ENCODE data around the gene SLC2A6.
A peak's percentile ranks its signal among the peaks of the same experiment; 100 is the strongest.

Gene SLC2A6, protein sequence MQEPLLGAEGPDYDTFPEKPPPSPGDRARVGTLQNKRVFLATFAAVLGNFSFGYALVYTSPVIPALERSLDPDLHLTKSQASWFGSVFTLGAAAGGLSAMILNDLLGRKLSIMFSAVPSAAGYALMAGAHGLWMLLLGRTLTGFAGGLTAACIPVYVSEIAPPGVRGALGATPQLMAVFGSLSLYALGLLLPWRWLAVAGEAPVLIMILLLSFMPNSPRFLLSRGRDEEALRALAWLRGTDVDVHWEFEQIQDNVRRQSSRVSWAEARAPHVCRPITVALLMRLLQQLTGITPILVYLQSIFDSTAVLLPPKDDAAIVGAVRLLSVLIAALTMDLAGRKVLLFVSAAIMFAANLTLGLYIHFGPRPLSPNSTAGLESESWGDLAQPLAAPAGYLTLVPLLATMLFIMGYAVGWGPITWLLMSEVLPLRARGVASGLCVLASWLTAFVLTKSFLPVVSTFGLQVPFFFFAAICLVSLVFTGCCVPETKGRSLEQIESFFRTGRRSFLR

DNA sequence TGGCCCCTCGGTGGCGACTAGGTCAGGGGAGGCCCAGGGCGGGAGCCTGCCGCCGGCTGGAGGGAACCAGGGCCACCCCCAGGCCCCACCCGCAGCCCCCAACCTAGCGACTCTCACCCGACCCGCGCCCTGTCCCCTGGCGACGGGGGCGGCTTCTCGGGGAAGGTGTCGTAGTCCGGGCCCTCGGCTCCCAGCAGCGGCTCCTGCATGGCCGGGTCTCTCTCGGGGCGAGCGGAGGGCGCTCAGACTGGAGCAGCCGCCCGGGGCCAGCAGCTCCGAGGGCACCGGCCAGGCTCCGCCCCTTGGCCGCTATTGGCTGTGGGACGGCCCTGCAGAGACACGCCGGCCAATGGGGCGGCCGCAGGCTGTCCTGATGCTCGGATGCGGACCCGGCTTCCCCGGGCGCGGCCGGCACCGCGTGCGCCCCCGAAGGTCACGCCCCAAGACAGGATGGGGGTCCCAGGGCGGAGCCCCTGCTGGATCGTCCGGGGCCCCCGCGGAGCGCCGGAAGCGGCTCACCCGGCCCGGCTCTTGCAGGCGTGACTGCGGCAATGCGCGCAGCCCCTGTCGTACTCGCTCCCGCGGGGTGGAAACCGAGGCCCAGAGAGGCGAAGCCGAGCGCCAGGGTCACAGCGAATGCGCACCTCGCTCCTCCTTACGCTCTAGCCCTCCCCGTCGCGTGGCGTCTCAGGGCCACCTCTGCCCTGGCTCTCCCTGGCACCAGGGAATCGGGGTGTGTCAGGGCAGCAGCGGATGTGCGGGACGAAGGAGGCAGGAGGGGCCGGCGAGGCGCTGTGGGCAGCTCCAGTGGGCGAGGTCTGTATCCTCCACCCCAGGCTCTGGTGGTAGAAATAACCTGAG is at the start of gene SLC2A6:
Gene SLC2A6, minus strand, starts transcription at position 249 of the 861 bp plus-strand sequence. Its CDS starts 40 bp downstream, at position 209.
- peak; percentile 59 for DNase-seq (ENCODE audit: low read depth)

DNA sequence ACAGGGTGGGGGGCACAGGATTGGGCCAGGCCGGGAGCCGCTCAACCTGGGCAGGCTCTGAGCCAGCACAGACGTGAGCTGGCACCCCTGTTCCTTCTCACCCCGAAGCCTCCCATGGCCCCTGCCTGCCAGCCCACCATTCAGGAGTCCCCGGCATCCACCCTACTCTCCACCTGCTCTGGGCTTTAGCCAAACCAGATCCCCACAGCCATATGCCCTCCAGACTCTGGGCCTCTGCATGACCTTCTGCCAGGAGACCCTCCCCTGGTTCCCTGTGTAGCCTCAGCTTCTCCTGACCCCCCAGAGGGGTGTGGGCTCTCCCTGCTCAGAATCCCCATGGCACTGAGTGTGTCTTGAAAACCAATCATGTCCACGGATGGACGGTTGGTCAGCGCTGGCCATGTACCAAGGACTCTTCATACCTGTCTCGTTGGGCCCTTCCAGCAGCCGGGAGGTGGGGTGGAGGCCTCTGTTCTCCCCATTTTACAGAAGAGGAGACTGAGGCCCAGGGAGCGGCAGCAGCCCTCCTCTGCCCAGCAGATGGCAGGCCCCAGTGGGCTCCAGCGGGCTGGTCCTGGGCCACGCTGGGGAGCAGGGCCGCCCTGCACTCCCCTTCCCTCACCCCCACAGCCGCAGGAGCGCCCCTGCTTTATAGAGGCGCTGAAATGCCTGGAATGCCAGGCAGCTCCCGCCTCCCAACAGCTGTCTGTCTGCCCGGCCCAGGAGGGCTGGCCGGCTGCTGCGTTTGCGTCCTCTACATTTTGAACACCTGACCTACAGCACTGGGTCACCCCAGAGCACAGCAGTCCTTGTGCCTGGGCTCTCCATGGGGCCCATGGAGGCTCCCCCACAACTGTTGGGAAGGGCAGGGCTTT is 49.3 kb upstream of the SLC2A6 start:
- DNase-seq (ENCODE audit: low read depth): no peak

DNA sequence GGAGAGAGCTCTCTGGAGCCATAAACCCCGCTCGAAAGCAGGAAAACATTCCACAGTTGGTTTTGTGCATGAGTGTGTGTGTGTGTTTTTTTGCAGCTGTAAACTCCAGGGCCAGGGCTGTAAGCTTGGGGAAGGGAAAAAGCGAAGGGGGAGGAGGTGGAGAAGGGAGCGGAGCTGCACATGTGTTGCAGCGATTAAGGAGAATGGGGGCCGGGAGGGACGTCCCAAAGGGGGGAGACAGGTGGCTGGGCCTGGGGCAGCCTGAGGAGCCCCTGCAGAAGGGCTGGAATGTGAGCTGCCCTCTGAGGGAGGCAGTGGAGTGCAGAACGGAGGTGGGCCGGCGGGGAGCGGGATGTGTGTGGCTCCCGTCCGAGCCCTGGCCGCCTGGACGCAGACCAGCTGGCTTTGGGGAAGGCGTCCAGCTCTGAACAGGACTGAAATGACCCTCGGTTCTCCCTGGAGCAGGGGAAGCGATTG is 48.6 kb upstream of the SLC2A6 start:
- peak; percentile 33 for DNase-seq (ENCODE audit: low read depth)

DNA sequence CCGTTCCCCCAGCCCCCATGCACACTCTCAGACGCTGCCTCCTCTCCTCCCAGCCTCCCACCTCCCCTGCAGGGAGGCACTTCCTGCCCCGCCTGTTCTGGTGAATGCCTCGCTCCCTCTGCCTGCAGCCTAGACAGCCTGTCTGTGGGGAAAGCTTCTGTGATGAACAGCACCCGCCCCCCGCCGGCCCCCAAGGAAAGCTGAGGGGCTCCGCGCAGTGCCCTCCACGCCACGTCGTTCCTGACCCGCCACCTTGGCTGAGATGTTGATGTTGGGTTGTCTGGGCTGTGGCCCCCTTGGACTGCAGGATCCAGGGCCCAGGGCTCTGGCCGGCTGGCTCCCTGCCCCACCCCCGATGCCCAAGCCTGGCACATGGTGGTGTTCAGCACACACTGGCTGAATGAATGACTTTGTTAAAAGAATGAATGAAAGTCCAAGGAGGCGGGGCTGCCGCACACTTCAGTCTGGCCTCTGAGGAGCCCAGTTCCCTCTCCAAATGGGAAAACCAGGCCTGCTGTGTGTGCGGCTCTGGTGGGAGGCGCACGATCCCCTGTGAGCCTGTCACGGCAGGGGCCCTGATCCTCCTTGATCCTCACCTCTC is 47.9 kb upstream of the SLC2A6 start:
- no peak for DNase-seq (ENCODE audit: low read depth)

DNA sequence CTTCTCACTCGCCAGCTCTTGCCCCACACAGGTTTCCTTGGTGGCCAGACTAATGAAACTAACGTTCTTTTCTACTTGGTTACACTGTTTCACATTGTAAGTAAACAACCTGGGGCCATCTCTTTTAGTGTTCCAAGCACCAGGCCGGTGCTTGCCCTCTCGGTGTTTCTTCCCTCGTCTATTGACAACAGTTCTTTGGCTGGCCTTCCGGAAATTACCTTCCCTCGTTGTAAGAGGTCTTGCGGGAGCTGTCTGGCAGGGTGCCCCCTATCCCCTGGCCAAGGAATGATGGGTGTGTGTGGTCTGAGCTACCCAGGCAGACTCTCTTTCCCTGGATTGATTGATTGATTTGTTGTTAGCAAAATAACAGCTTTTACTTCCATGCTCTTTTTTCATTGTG is 46.8 kb upstream of the SLC2A6 start:
- DNase-seq (ENCODE audit: low read depth): no peak

DNA sequence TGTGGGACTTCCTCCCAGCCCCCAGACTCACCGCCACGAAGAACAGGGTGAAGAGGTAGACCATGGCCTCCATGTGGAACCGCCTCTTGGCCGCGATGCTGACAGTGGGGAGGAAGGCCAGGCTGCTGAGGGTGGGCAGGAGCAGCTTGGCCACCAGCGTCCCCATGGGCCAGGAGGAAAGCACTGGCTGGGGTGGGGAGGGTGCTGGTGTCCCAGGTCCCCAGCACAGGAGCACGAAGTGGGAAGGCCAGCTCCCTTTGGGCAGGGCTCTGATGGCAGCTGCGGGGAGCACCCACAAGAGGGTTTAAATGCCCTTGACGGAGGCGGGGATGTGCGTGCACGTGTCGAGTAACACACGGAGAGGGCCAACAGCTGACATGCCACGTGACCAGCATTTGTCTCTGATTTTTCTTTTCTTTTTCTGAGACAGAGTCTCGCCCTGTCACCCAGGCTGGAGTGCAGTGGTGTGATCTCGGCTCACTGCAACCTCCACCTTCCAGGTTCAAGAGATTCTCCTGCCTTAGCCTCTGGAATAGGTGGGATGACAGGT is 45.9 kb upstream of the SLC2A6 start, which contains the start of gene MYMK:
Gene MYMK, minus strand, starts transcription at position 281 of the 550 bp plus-strand sequence. Its CDS starts 115 bp downstream, at position 166.
- no peak for DNase-seq (ENCODE audit: low read depth)

DNA sequence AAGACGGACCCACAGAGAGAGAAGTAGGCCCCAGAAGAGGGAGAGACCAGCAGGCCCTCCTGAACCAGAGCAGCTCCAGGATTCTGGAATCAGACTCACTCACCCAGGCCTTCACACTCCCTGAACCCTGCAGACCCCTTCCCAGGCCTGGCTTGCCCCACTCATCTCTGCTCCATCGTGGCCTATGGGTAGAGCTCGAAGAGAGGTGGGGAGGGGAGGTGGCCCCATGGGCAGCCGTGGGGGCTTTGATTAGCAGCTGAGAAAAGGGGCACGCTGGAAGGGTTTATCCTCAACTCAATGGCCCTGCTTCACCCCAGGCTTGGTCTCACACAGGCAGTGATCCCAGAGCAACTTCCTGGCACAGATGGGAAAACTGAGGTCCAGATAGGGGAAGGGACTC is 45.2 kb upstream of the SLC2A6 start:
- DNase-seq (ENCODE audit: low read depth): no peak

DNA sequence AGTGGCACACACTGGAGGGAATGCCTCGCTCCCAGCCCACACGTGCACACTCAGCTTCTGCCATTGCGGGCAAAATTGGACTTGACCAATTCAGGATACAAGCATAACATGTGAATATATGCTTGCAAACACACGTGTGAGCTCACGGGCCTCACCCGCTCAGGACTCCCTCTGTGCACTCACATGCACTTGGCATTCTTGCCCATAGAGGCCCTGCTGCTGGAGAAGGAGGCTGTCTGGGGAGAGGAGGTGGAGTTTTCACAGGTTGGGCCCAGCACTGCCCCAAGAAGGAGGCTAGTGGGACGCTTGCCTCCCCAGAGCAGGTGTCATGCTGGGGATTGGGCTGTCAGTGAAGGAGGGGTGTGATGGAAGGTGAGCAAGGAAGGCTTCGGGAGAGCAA is 44.2 kb upstream of the SLC2A6 start:
- no peak for DNase-seq (ENCODE audit: low read depth)

DNA sequence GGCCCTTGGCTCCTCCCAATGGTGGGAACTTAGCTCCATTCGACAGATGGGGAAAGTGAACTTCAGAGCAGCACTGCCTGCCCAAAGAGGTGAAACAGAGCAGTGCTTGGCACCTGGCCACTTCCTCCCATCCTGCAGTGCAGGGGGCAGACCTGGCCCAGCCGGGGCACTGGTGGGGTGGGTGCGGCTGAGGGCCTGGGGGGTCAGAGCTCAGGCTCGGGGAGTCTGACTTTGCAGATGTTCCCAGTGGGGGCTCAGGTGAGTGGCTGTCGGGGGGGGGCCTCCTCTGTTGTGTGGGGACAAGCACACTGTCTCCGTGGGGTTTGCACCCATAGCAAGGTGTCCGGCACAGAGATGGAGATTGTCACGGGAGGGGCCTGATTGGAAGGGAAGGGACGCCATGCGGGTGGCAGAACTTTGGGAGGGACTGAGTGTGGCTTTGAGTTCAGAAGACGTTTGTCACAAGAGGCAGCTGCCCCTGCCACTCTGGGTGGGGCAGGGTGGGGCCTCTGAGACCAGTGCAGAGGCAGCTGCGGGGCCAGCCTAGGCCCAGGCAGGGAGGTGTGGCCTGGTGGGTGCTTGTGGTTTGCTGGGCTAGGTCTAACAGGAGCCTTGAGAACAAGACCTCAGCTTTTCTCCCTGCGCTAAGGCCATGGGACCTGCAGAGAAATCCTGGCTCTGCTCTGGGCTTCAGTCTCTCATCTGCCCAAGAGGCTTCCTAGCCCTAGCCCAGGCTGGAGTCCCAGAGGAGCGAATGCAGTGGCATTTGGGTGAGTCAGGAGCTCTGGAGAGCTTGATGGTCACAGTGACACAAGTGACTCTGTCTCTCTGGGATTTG is 43.4 kb upstream of the SLC2A6 start:
- DNase-seq (ENCODE audit: low read depth): no peak

DNA sequence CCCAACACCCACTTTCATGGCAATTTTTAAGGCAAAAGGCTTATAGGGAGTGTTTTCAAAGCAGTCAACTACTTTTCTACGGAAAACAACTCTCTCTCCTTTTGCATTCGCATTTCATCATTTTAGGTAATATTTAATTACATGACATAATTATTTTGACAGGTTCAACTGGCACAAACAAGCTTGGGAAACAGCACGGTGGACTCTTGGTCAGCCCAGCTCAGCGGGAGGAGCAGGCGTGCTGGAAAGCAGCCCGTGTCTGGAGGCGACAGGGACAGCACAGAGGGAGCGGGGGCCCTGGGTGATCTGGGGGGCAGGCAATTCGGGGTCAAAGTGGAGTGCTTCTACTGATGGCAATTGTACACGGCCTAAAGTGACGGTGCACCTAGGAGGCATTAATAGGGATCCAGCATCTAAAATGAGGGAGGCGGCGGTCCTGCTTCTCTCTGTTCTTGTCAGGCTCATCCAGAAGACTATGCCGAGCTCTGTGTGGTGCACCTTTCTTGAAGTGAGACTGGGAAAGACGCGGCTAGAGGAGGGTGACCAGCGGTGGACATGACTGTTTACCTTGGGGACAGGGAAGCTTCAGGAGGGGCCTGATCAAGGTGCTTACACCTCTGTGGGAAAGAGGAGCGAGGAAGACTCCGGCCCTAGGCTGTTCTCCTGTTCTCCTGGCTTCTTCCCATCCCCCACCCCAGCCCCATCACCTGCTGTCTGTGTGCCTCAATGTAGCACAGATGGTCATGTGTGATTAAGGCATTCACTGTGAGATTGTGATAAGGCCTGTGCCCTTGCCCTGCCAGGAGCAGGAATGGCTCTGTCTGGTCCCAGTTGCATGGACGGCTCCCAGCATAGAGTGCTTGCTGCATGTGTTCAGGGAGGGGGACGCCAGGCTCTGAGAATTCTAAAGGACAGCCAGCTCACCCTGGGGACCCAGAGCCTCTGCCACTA is 42.5 kb upstream of the SLC2A6 start:
- peak; percentile 36 for DNase-seq (ENCODE audit: low read depth)

DNA sequence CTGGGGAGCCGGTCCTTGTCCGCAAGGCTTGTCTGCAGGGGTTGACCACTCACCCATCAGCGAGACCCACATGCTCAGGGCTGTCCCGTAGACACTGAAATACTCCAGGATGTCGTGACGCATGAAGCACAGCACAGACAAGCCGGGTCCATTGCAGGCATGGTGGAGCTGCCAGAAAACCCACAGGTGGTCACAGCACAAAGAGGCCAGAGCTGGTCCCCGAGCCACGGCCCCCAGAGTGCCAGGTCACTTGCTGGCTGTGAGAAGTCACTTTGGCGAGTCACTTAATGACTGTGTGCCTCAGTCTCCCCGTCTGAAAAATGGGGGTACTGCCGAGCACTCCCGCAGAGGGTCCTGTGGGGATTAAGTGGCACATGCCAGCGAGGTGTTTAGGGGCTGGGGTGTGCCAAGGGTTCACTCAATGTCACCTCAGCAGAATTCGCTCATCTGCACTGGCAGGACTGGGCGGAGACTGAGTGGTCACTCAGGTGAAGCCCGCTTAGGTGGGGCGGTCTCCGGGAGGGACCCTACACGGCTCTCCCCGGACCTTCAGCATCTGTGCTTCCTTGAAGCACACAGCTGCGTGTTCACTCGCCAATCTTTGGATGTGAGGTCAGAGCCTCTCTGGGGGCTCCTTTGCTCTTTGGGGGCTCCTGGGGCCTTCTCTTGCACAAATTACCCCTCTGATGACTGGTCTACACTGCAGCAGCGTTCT is 41.4 kb upstream of the SLC2A6 start:
- DNase-seq (ENCODE audit: low read depth): no peak

DNA sequence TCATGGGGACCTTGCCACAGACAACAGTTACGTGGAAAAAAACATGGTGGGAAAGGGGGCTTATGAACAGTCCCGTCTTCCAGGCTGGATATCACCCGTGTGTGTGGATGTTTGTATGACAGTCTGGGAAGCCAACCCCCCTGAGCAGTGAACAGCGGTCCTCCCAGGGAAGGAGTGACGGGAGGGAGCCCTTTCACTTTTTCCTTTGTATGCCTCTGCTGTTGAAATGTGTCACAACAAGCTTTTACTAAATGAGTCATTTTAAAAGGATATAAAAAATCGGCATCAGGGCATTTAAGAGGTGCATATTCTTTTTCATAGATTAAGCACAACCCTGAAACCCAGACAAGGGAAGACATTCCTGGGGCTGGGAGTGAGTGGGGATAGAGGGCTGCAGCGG is 40.8 kb upstream of the SLC2A6 start:
- DNase-seq (ENCODE audit: low read depth): peak; percentile 23

DNA sequence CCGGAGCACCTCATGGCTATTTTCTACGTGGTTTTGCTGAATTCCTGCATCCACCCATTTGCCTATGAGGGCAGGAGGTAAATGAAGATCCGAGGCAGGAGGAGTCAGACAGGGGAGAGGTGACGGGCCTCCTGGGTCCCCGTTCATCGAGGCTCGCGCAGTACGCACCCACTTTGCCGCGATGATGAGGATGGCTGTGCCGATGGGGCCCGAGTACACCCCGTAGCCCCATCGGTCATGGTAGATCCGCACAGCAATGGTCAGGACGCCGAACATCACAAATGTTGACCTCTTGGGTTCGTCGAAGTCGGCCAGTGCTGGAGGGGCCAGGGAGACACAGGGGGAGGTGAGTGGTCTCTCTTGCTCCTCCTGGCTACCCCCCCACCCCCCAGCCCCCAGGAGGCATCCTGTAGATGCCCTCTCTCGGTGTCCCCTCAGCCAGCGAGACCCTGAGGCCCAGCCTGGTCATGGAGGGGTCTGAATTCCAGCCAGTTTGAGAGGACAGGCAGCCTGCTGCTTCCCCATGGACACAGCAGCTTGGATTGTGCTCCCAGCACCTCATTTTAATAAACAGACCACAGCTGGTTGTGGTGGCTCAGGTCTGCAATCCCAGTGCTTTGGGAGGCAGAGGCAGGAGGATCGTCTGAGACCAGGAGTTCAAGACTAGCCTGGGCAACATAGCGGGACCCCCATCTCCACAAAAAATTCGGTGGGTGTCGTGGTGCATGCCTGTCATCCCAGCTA is 40.0 kb upstream of the SLC2A6 start:
- no peak for DNase-seq (ENCODE audit: low read depth)

DNA sequence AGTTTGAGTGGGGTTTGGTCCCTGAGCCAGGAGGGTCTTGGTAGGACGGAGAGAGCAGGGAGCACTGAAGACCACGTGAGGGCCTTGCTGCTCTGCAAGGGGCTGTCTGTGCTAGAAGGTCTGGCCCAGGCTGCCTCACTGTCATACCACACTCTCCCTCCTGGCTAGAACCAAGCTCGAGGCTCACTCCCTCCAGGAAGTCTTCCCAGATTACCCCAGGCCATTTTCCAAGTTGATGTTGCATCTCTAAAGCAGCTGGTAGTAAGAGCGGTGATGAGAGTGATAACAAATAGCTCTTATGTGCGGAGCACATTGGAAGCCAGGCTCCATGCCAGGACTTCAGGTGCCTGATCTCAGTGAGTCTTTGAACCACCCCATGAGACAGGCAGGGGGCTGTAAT is 39.3 kb upstream of the SLC2A6 start:
- DNase-seq (ENCODE audit: low read depth): no peak

DNA sequence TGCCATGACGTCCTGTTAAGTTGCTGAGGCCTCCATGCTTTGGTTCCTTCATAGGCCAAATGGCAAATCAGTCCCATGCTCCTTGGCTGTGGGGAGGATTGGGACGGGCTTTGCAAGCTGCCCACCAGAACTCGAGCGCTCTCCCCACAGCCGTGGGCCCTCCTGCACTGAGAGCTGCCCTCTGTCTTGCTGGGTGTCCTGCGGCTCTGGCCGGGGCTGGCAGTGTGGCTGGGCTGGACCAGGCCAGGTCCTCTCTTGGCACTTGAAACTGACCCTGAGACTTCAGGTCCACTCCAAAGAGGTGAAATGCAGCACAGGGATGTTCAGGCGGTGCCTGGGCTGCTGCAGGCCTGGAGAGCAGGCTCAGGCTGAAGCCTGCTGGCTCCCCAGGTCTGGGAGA is 38.8 kb upstream of the SLC2A6 start:
- DNase-seq (ENCODE audit: low read depth): no peak

DNA sequence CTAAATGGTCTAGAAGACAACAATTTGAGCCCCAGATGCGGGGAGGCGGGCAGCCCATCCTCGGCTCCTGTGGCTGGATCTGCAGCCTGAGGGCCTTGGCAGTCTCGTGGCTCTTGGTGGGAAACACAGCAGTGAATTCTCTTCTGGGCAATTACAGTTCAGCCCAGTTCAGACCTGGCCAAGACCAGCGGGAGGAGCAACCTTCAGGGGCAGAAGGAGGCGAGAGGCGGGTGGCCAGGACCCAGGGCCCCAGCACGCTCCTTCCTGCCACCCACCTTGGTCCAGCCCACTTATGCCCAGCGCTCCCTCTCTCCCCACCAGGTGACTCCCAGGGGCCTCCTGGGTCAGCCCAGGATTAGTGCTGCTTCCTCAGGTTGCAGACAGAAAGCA is 38.1 kb upstream of the SLC2A6 start:
- no peak for DNase-seq (ENCODE audit: low read depth)

DNA sequence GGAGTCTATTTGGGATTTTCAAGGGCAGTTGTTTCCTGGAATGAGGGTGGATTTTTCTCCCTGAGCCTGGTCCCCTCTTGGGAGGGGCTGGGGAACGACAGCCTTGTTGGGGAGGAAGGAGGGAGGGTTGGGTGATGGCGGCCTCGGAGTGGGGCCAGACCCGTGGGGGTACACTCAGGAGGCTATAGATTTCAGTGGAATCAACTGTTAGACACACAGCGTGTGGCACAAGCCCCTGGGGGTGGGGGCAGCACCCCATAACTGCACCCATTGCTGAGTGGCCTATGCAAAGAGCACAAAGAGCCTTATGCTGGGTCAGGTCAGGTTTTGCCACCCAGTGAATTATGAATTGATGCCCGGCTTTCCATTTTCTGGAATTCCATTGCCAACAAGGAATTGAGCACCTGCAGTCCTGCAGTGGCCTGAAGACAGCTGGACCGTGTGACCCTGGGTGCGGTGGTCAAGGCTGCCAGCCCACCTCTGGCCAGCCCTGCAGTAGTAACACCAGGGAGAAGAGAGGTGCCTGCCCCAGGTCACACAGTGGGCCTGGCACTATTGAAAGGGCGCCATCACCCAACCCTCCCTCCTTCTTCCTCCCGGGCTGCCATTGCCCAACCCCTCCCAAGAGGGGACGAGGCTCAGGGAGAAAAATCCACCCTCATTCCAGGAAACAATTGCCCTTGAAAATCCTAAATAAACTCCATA is 37.5 kb upstream of the SLC2A6 start:
- DNase-seq (ENCODE audit: low read depth): no peak
